Cardiac fibroblast (primary cell): ENCODE data around the gene LANCL1.

Experiments
- DNase-seq, 2 donors: peaks; one replicate each; pipeline versions ENCODE4 v3.0.0 to v3.0.0-alpha.2; 2010; ENCODE audit warnings: low read depth in 2 of 2
- H3K4me3 ChIP-seq, 2 donors: replicated peaks in 1 of 2; 1 replicate in 1 of 2; 2 replicates in 1 of 2; pipeline ENCODE4 v1.5.1; 2011; ENCODE audit warnings: low read depth in 2 of 2, low read length in 2 of 2, mild to moderate bottlenecking in 2 of 2, moderate library complexity in 1 of 2
- CTCF ChIP-seq: IDR thresholded peaks from one replicate; pipeline ENCODE4 v1.5.1; 2011; ENCODE audit warnings: low read depth, mild to moderate bottlenecking, low read length, inconsistent platforms

The LANCL1 gene

DNA sequence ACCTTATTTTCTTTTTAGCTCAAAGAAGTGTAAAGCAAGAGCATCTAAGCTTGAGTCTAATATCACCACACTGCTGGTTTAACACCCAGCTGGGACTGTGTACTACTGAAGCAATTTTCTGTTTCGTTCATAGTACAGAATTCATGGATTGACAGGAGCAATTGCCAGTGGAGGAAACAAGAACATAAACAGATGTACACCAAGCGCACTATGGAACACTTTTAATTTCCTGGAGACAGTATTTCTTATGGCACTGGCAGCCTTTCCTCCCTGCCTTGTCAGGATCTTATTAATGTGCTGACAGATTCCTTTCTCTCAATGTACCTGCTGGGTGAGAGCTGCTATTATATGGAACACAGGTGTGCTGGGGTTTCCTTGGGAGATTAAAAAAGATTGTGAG is 4.2 kb upstream of the LANCL1 start:
- DNase-seq: no peak
- no peak overlapping the region for H3K4me3 ChIP-seq
- TF ChIP-seq CTCF: no peak

DNA sequence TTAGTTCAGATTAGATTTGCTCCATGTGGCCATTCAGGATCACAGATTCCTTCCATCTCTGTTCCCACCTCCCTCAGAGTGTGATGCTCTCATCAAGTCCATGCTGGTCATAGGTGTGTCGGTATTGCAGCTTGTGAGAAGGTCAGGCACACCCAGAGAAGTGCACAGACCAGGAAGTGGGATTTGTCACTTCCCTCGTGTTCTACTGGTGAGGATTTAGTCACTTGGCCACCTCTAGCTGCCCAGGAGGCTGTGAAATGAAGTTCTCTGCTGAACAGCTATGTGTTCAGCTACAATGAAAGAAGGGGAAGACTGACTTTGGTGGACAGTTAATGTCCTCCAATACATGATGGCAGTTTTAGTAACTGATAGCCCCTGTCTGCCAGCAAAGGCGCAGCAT is 3.5 kb upstream of the LANCL1 start:
- H3K4me3 ChIP-seq: no peak overlapping the region
- no peak for DNase-seq
- TF ChIP-seq CTCF: no peak

DNA sequence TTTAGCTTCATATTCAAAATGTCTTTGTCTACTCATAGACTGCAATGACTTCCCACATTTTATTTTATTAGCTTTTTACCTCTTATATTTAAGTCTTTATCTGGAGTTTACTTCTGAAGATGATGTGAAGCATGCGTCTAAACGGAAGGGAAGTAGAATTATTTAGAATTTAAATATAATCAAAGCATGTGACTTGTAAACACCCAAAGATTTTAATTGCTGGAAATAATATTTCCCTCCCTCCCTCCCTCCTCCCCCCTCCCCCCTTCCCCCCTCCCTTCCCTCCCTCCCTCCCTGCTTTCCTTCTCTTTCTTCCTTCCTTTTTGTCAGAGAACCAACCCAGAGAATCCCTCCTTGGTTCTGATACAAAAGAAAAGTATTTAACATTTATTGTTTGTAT is 2.1 kb upstream of the LANCL1 start:
- H3K4me3 ChIP-seq: no peak overlapping the region
- no peak for DNase-seq
- no peak for TF ChIP-seq CTCF

DNA sequence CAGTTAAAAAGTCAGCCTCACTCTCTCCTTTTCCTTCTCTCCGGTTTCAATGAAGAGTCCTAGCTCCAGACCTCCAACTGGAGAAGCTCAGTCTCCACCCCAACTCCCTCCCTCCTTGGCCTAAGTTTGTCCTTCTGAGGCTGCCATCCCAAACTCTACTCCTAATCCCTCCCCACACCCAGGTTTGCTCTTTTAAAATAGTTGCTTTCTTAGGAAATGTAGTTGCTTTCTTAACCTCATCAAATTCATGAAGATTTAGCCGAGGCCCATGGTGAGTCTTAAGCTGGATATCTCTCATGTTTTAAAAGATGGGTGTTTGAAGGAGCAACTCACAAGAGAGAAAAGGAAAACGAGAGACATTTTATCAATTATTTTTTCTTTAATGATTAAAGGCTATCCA is 937 bp upstream of the LANCL1 start:
- DNase-seq: peak; percentile 58 to 80
- no peak for TF ChIP-seq CTCF
- H3K4me3 ChIP-seq: peak overlapping the region; percentile 9 to 70

DNA sequence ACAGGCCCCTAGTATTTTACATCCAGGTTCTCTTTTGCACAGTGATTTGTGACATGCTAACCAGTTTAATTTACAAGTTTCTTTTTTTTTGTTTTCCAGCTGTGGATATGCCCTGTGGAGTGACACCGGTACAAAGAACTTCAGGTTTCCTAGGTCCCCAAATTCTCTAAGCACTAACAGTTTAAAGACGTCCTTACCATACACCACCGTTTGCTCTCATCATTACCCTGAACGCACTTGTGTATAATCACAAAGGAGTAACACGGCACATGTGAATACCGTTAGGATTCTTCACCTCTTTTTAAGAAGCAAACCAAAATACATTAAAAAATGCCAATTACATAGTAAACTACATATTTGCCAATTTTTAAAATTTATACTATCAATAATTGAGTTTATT is 853 bp downstream of the LANCL1 start:
- peak; percentile 1 to 13 for DNase-seq
- TF ChIP-seq CTCF: no peak
- peak overlapping the region; percentile 70 to 79 for H3K4me3 ChIP-seq

DNA sequence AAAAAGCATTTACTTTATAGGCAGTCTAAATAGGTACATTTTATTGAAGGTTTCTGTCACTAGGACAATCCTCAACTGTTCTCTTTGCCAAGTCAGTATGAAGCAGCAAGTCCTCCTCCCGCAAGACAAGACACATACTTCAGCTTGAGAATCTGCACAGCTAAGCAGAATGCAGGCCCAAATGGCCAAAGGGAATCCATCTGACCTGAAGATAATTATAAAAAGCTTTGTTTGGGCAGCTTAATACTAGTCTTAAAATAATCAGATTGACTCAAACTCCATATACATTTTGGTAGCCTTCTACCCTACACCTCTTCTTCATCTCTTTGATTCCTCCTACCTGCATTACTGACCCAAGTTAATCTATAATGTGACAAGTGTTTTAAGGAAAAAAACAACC is 1.8 kb downstream of the LANCL1 start:
- no peak for DNase-seq
- no peak for TF ChIP-seq CTCF
- H3K4me3 ChIP-seq: no peak overlapping the region

GRCh38 chr2:210461401-210461800 is 15.2 kb downstream of the LANCL1 start:
- no peak overlapping the region for H3K4me3 ChIP-seq
- no peak for DNase-seq
- no peak for TF ChIP-seq CTCF
